Endothelial cell of umbilical vein (primary cell): Measurements from ENCODE around the gene TMEM144. TPM values are rescaled to one million over a fixed set of nuclear protein-coding genes. Genes with fewer than 3 reads are reported as not detected.

Source experiments
- BruUV-seq: library from RNA; stranded (reverse); fragments of 400-500 nt; replicated peaks from 2 replicates; lab custom pipeline; 2021; lab: Mats Ljungman, UMichigan
- CTCF ChIA-PET: fragments of 300-600, 350-600 bp; sonication (Branson Sonifier 250); formaldehyde crosslinking; loops from one replicate; lab custom pipeline; 2021; ENCODE audit warnings: antibody characterized with exemption, inconsistent platforms; lab: Charles Lee
- POLR2A ChIA-PET: fragments of 300-600, 350-600 bp; sonication (Branson Sonifier 250); formaldehyde crosslinking; loops from one replicate; lab custom pipeline; 2021; ENCODE audit warnings: antibody characterized with exemption, inconsistent platforms; lab: Charles Lee
- DNase-seq: peaks from one replicate; pipeline ENCODE4 v3.0.0-alpha.2; 2011; ENCODE audit warnings: low read depth, low spot score
- FAIRE-seq: peaks from 2 replicates; lab custom pipeline; 2011; peaks lifted over from hg19 to GRCh38; lab: Jason Lieb, UNC
- H2AFZ ChIP-seq: 2 replicates; pipeline ENCODE4 v1.6.0; 2012; ENCODE audit warnings: low read depth, low read length, control low read depth, inconsistent platforms
- H3K27ac ChIP-seq: 2 replicates; pipeline ENCODE4 v1.5.1; 2011; ENCODE audit warnings: low read depth, mild to moderate bottlenecking, control low read depth, low read length, moderate library complexity; ENCODE audit not compliant: insufficient read depth
- H3K27me3 ChIP-seq, 2 experiments: 2 replicates each; pipeline versions ENCODE4 v1.6.0 to v1.6.1; 2011; ENCODE audit warnings: low read length in 2 of 2, mixed read lengths in 1 of 2; ENCODE audit not compliant: control insufficient read depth in 2 of 2, insufficient read depth in 2 of 2
- H3K36me3 ChIP-seq, 2 experiments: 2 replicates in 1 of 2; 3 replicates in 1 of 2; pipeline ENCODE4 v1.5.1; 2011; ENCODE audit warnings: low read length in 2 of 2, mild to moderate bottlenecking in 1 of 2, moderate library complexity in 1 of 2; ENCODE audit not compliant: control insufficient read depth in 2 of 2, insufficient read depth in 2 of 2; ENCODE audit errors: extremely low read depth in 1 of 2
- H3K4me1 ChIP-seq: 3 replicates; pipeline ENCODE4 v1.5.1; 2011; ENCODE audit warnings: mild to moderate bottlenecking, low read length; ENCODE audit not compliant: control insufficient read depth, insufficient read depth; ENCODE audit errors: extremely low read depth
- H3K4me2 ChIP-seq: 2 replicates; pipeline ENCODE4 v1.6.1; 2011; ENCODE audit warnings: low read length, control low read depth, mixed read lengths; ENCODE audit not compliant: insufficient read depth
- H3K4me3 ChIP-seq, 3 experiments: fragments of 200-600 bp in 1 of 3; sonication (generic), shearing (Covaris generic) in 1 of 3; replicated peaks in 1 of 3; 2 replicates each; pipeline ENCODE4 v1.5.1; 2011 to 2016; ENCODE audit warnings: control low read depth in 3 of 3, low read length in 3 of 3, mild to moderate bottlenecking in 2 of 3, inconsistent platforms in 1 of 3, low read depth in 1 of 3, moderate library complexity in 1 of 3; ENCODE audit not compliant: insufficient read depth in 1 of 3
- H3K79me2 ChIP-seq: 2 replicates; pipeline ENCODE4 v1.6.0; 2012; ENCODE audit warnings: low read length, inconsistent platforms; ENCODE audit not compliant: control insufficient read depth, insufficient read depth
- H3K9ac ChIP-seq: replicated peaks from 2 replicates; pipeline ENCODE3; 2011; ENCODE audit warnings: low read length, control low read depth; ENCODE audit not compliant: insufficient read depth; ENCODE audit errors: extremely low read depth
- H3K9me1 ChIP-seq: replicated peaks from 3 replicates; pipeline ENCODE4 v1.6.0; 2011; ENCODE audit warnings: mild to moderate bottlenecking, low read length; ENCODE audit not compliant: control insufficient read depth, insufficient read depth; ENCODE audit errors: extremely low read depth
- H3K9me3 ChIP-seq: replicated peaks from 2 replicates; pipeline ENCODE4 v1.5.1; 2012; ENCODE audit warnings: low read length, inconsistent platforms; ENCODE audit not compliant: control insufficient read depth, insufficient read depth
- H4K20me1 ChIP-seq: replicated peaks from 2 replicates; pipeline ENCODE3; 2011; ENCODE audit warnings: mild to moderate bottlenecking, low read length; ENCODE audit not compliant: control insufficient read depth, insufficient read depth; ENCODE audit errors: extremely low read depth
- EZH2 ChIP-seq: IDR thresholded peaks from 2 replicates; pipeline ENCODE4 v1.6.1; 2012; ENCODE audit warnings: borderline replicate concordance, low read depth, mild to moderate bottlenecking, moderate library complexity, low read length, inconsistent platforms; ENCODE audit not compliant: severe bottlenecking
- GATA2 ChIP-seq: IDR thresholded peaks from 2 replicates; pipeline ENCODE4 v1.7.0; 2011; ENCODE audit warnings: low read depth, mild to moderate bottlenecking, moderate library complexity, mixed read lengths, low read length; ENCODE audit not compliant: insufficient read length, insufficient read depth
- POLR2AphosphoS5 ChIP-seq: IDR thresholded peaks from 2 replicates; pipeline ENCODE4 v1.6.1; 2012; ENCODE audit warnings: low read depth, mild to moderate bottlenecking, control low read depth, low read length, moderate library complexity; ENCODE audit not compliant: insufficient read depth
- dilution Hi-C: fragments of 300-500 bp; cut with MboI; formaldehyde crosslinking; loops from one replicate; pipeline ENCODE4 v1.15.0; 2019; ENCODE audit warnings: low sequenced_read_pairs; ENCODE audit not compliant: extremely low pct_ligation_motif_present
- intact Hi-C: fragments of 100-400 bp; cut with micrococcal nuclease; formaldehyde crosslinking; loops from one replicate; pipeline ENCODE4 v1.10.0; 2022
- polyA plus RNA-seq, 4 experiments: library from polyadenylated mRNA; depleted of rRNA in 3 of 4; stranded (reverse) in 3 of 4; unstranded in 1 of 4; fragments of >200 nt; gene quantifications; 2 replicates each; pipeline versions ENCODE4 v1.2.1 to v1.2.3, GENCODE V29; 2011 to 2012; ENCODE audit warnings: missing spikeins in 1 of 4
- total RNA-seq: library from RNA; stranded (reverse); gene quantifications from 2 replicates; pipeline ENCODE4 v1.2.3, GENCODE V29; 2021
- TF ChIP-seq, protein P1 (sequence below), 2 donors: IDR thresholded peaks; 1 replicate in 1 of 2; 2 replicates in 1 of 2; pipeline ENCODE4 v1.5.1; 2011; ENCODE audit warnings: low read length in 2 of 2, mild to moderate bottlenecking in 2 of 2, moderate library complexity in 2 of 2, control low read depth in 1 of 2, inconsistent platforms in 1 of 2, low read depth in 1 of 2; ENCODE audit not compliant: insufficient read depth in 1 of 2; ENCODE audit errors: extremely low read depth in 1 of 2

Gene TMEM144
- total and polyA plus RNA-seq, 2 donors (not counting 3 experiments of a cell fraction or from before 2014, with no cell fraction given) = 10.5 to 23.0 TPM

DNA sequence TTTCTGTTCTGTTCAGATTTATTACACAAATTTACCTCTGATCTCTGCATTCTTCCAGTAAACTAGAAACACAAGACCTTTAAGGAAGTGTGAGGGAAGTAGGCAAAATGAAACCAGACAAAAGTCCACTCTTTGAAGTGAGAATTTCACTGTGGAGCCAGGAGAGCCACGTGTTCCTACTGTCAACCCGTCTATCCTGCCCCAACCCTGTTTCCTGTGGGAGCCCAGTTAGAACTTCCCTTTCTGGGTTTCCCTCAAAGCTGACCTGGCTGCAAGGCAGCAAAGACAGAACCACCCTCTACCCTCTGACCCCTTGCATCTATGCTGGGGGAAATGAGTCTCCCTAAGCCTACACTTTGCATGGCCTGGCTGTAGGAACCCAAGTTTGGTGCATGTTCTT lies 40.0 kb downstream of the TMEM144 start:
- H4K20me1 ChIP-seq = no peaks in the 10 kb centered on the region
- POLR2A ChIA-PET = no interaction called here
- TF ChIP-seq POLR2AphosphoS5 (no peak), GATA2 (no peak)
- TF ChIP-seq, protein P1, sequence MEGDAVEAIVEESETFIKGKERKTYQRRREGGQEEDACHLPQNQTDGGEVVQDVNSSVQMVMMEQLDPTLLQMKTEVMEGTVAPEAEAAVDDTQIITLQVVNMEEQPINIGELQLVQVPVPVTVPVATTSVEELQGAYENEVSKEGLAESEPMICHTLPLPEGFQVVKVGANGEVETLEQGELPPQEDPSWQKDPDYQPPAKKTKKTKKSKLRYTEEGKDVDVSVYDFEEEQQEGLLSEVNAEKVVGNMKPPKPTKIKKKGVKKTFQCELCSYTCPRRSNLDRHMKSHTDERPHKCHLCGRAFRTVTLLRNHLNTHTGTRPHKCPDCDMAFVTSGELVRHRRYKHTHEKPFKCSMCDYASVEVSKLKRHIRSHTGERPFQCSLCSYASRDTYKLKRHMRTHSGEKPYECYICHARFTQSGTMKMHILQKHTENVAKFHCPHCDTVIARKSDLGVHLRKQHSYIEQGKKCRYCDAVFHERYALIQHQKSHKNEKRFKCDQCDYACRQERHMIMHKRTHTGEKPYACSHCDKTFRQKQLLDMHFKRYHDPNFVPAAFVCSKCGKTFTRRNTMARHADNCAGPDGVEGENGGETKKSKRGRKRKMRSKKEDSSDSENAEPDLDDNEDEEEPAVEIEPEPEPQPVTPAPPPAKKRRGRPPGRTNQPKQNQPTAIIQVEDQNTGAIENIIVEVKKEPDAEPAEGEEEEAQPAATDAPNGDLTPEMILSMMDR (IDR thresholded peaks at IDR 0.05; ENCODE audit: extremely low read depth in 1 of 2, insufficient read depth in 1 of 2, low read depth in 1 of 2, low read length in 2 of 2) = no peak
- H3K9me1 ChIP-seq = no peaks in the 10 kb centered on the region
- H3K4me1 ChIP-seq = no peaks in the 10 kb centered on the region
- H3K27me3 ChIP-seq = no peaks in the 10 kb centered on the region
- dilution Hi-C loops (no loop called here), intact Hi-C loops (loop anchor here (5.0 to 10.0 kb wide), 4 partner anchors 78 to 1194 kb away; partner anchors contain the start of genes GASK1B and PPID)
- no peaks in the 10 kb centered on the region for H3K36me3 ChIP-seq
- H3K9ac ChIP-seq = no peak overlapping the region
- BruUV-seq = no TSS peak
- H3K4me2 ChIP-seq = no peak overlapping the region
- no peak overlapping the region for H3K27ac ChIP-seq
- no peaks in the 10 kb centered on the region for H3K79me2 ChIP-seq
- FAIRE-seq (no peak), DNase-seq (no peak)
- H3K4me3 ChIP-seq = no peak overlapping the region
- H2AFZ ChIP-seq = no peak overlapping the region
- no peaks in the 10 kb centered on the region for H3K9me3 ChIP-seq
- CTCF ChIA-PET = no interaction called here

DNA sequence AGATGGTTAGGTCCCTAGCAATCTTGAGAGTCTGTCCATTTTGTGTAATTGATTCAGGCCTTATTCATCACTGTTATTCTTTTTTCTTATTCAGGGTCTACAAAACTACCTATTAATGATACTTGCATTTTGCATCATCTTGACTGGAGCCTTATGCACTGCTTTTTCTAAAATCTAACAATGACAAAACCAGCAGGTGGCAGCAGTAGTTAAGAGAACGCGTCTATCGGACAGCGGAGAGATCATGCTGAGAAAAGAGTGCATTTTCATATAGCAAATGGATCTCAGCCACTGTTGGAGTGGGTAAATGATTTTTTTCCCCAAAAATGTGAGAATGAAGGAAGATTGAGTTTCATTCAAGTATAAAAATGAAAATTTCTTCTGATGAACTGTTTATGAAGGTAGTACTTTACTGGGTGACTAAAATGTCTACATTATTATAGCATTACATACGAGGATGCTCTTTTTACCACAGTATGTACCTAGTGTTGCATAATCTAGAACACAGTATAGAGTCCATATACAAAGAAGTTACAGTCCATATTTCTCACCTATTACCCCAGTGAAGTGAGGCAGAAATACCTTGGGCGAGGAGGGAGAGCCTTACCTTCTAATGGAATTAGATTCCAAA lies 43.2 kb downstream of the TMEM144 start:
- no peaks in the 10 kb centered on the region for H3K36me3 ChIP-seq
- dilution Hi-C loops (no loop called here), intact Hi-C loops (loop anchor here (5.0 to 10.0 kb wide), 4 partner anchors 81 to 1191 kb away; partner anchors contain the start of genes GASK1B and PPID)
- ChIA-PET CTCF (interaction anchor here (2.8 kb wide), 1 partner anchor 373 kb away, joined by 15 read pairs; no protein-coding TSS in a partner anchor), POLR2A (no interaction called here)
- H3K79me2 ChIP-seq = no peaks in the 10 kb centered on the region
- no peak overlapping the region for H3K27ac ChIP-seq
- H4K20me1 ChIP-seq = no peaks in the 10 kb centered on the region
- H3K9me1 ChIP-seq = no peaks in the 10 kb centered on the region
- DNase-seq = peak; percentile 71
- no peak overlapping the region for H3K4me2 ChIP-seq
- H2AFZ ChIP-seq = peak overlapping the region; percentile 39
- H3K4me1 ChIP-seq = no peaks in the 10 kb centered on the region
- no peaks in the 10 kb centered on the region for H3K27me3 ChIP-seq
- TF ChIP-seq, protein P1 (IDR thresholded peaks at IDR 0.05; ENCODE audit: extremely low read depth in 1 of 2, insufficient read depth in 1 of 2, low read depth in 1 of 2, low read length in 2 of 2) = peak; percentile 60
- TF ChIP-seq EZH2 = no peak
- no TSS peak for BruUV-seq
- no peaks in the 10 kb centered on the region for H3K9me3 ChIP-seq
- H3K9ac ChIP-seq = no peak overlapping the region
- H3K4me3 ChIP-seq = no peak overlapping the region
- FAIRE-seq = peak; percentile 83
